ENCODE measurements around the gene GALNT15. TPM values are rescaled to one million over a fixed set of nuclear protein-coding genes. Genes with fewer than 3 reads are reported as not detected.

GALNT15 gene
- total RNA-seq, 2 donors from 2014 or later: 0.13 TPM; not detected in 1

- H3K4me3 ChIP-seq (ENCODE audit: low read length): no peak overlapping the region
- Mint-ChIP-seq H3K27me3 (ENCODE audit: insufficient read depth) (peaks cover 8% of the 10 kb centered on the region), H3K4me1 (no peaks in the 10 kb centered on the region), H3K4me3 (no peak overlapping the region), H3K36me3 (ENCODE audit: low read depth) (no peaks in the 10 kb centered on the region), H3K27ac (no peak overlapping the region), H3K9me3 (no peaks in the 10 kb centered on the region)
- WGBS, 2 experiments (ENCODE audit: insufficient coverage in 1 of 2, insufficient read length in 1 of 2): 96 to 100% methylated on average over 5 of the region's 5 CpGs
- no peaks in the 10 kb centered on the region for H3K9me3 ChIP-seq (ENCODE audit: control insufficient read depth, low read length)
- no peak overlapping the region for H3K27ac ChIP-seq (ENCODE audit: low read depth, low read length)
- peaks cover 2% of the 10 kb centered on the region for H3K27me3 ChIP-seq (ENCODE audit: control insufficient read depth, insufficient read depth, low read length, poor library complexity, severe bottlenecking)
- H3K9ac ChIP-seq (ENCODE audit: extremely low read depth, low read length, poor library complexity, severe bottlenecking): no peak overlapping the region
- no peaks in the 10 kb centered on the region for H3K36me3 ChIP-seq (ENCODE audit: control insufficient read depth, insufficient read depth, low read length)
- no peak for TF ChIP-seq CTCF (conservative IDR thresholded peaks at IDR 0.05)
- H3K4me1 ChIP-seq (ENCODE audit: control insufficient read depth, insufficient read depth, low read length): no peaks in the 10 kb centered on the region
- no peak for DNase-seq
Measured at GRCh38 chr3:16241225-16241624, 66.7 kb downstream of the GALNT15 start.

GRCh38 chr3:16242177-16242576 is 67.7 kb downstream of the GALNT15 start:
- H3K4me1 Mint-ChIP-seq: no peaks in the 10 kb centered on the region
- DNase-seq: no peak
- no peaks in the 10 kb centered on the region for H3K4me1 ChIP-seq (ENCODE audit: control insufficient read depth, insufficient read depth, low read length)
- peaks cover 8% of the 10 kb centered on the region for H3K27me3 Mint-ChIP-seq (ENCODE audit: insufficient read depth)
- no peak for TF ChIP-seq CTCF (conservative IDR thresholded peaks at IDR 0.05)
- no peaks in the 10 kb centered on the region for H3K27me3 ChIP-seq (ENCODE audit: control insufficient read depth, insufficient read depth, low read length, poor library complexity, severe bottlenecking)
- H3K36me3 Mint-ChIP-seq (ENCODE audit: low read depth): no peaks in the 10 kb centered on the region
- no peaks in the 10 kb centered on the region for H3K9me3 ChIP-seq (ENCODE audit: control insufficient read depth, low read length)
- H3K9me3 Mint-ChIP-seq: no peaks in the 10 kb centered on the region
- H3K27ac Mint-ChIP-seq: no peak overlapping the region
- WGBS, 2 experiments (ENCODE audit: insufficient coverage in 1 of 2, insufficient read length in 1 of 2): 85 to 97% methylated on average over 2 to 4 of the region's 5 CpGs
- no peak overlapping the region for H3K9ac ChIP-seq (ENCODE audit: extremely low read depth, low read length, poor library complexity, severe bottlenecking)
- no peak overlapping the region for H3K4me3 ChIP-seq (ENCODE audit: low read length)
- H3K27ac ChIP-seq (ENCODE audit: low read depth, low read length): no peak overlapping the region
- H3K4me3 Mint-ChIP-seq: no peak overlapping the region
- no peaks in the 10 kb centered on the region for H3K36me3 ChIP-seq (ENCODE audit: control insufficient read depth, insufficient read depth, low read length)

GRCh38 chr3:16243706-16244490 is 69.4 kb downstream of the GALNT15 start:
- peaks cover 5% of the 10 kb centered on the region for H3K27me3 Mint-ChIP-seq (ENCODE audit: insufficient read depth)
- no peaks in the 10 kb centered on the region for H3K36me3 ChIP-seq (ENCODE audit: control insufficient read depth, insufficient read depth, low read length)
- H3K4me3 Mint-ChIP-seq: no peak overlapping the region
- H3K27ac Mint-ChIP-seq: no peak overlapping the region
- no peaks in the 10 kb centered on the region for H3K36me3 Mint-ChIP-seq (ENCODE audit: low read depth)
- no peak for DNase-seq
- no peaks in the 10 kb centered on the region for H3K4me1 Mint-ChIP-seq
- 72 to 89% methylated on average over 4 to 9 of the region's 9 CpGs for WGBS, 2 experiments (ENCODE audit: insufficient coverage in 1 of 2, insufficient read length in 1 of 2)
- no peaks in the 10 kb centered on the region for H3K27me3 ChIP-seq (ENCODE audit: control insufficient read depth, insufficient read depth, low read length, poor library complexity, severe bottlenecking)
- TF ChIP-seq CTCF (conservative IDR thresholded peaks at IDR 0.05): no peak
- no peaks in the 10 kb centered on the region for H3K9me3 ChIP-seq (ENCODE audit: control insufficient read depth, low read length)
- H3K27ac ChIP-seq (ENCODE audit: low read depth, low read length): no peak overlapping the region
- no peak overlapping the region for H3K4me3 ChIP-seq (ENCODE audit: low read length)
- no peaks in the 10 kb centered on the region for H3K4me1 ChIP-seq (ENCODE audit: control insufficient read depth, insufficient read depth, low read length)
- H3K9ac ChIP-seq (ENCODE audit: extremely low read depth, low read length, poor library complexity, severe bottlenecking): no peak overlapping the region
- no peaks in the 10 kb centered on the region for H3K9me3 Mint-ChIP-seq

All from endodermal cell (in vitro differentiated cells).